ENCODE data around the gene DCTN3.

DNA sequence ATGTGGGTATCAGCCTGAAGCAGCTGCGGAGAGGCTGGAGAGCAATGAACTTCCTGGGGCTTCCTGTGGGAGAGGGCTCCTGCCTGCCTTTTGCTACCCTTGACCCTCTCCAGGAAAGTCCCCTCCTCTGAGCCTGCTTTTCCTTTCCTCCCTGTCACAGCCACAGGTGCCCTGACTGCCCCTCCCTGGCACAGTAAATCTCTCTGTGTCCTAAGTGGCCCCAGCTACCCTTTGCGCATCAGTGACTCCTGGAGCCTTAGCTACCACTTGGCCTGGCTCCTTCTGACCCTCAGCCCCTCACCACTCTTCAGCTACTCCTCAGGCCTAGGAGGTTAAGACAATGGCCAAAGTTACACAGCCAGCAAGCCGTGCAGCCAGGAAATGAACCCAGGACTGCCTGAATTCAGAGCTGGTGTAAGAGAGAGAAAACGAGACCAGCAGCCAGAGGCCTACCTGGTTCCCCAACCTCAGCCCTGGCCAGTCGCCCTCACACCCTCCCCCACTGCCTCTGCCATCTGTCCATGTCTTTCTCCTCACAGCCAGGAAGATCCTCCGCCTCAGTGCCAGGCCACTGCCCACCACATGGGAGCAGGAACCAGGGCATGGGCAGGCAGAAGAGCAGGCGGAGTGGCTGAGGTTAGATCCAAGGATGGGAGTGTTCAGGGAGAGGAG lies 49.4 kb downstream of the DCTN3 start:
- TF ChIP-seq EZH2phosphoT487 (IDR thresholded peaks at IDR 0.05; ENCODE audit: unreplicated experiment) (no peak), POLR2AphosphoS5 (IDR thresholded peaks at IDR 0.05; ENCODE audit: low read depth) (no peak), EZH2 (IDR thresholded peaks at IDR 0.05; ENCODE audit: low read depth, unreplicated experiment) (no peak), CREB1 (CRISPR knock-in tag; IDR thresholded peaks at IDR 0.05; ENCODE audit: low read depth) (no peak)
- TF ChIP-seq, protein P1, sequence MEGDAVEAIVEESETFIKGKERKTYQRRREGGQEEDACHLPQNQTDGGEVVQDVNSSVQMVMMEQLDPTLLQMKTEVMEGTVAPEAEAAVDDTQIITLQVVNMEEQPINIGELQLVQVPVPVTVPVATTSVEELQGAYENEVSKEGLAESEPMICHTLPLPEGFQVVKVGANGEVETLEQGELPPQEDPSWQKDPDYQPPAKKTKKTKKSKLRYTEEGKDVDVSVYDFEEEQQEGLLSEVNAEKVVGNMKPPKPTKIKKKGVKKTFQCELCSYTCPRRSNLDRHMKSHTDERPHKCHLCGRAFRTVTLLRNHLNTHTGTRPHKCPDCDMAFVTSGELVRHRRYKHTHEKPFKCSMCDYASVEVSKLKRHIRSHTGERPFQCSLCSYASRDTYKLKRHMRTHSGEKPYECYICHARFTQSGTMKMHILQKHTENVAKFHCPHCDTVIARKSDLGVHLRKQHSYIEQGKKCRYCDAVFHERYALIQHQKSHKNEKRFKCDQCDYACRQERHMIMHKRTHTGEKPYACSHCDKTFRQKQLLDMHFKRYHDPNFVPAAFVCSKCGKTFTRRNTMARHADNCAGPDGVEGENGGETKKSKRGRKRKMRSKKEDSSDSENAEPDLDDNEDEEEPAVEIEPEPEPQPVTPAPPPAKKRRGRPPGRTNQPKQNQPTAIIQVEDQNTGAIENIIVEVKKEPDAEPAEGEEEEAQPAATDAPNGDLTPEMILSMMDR (conservative IDR thresholded peaks at IDR 0.05; ENCODE audit: low read depth in 2 of 2), result no peak
- TF ChIP-seq, protein P2, sequence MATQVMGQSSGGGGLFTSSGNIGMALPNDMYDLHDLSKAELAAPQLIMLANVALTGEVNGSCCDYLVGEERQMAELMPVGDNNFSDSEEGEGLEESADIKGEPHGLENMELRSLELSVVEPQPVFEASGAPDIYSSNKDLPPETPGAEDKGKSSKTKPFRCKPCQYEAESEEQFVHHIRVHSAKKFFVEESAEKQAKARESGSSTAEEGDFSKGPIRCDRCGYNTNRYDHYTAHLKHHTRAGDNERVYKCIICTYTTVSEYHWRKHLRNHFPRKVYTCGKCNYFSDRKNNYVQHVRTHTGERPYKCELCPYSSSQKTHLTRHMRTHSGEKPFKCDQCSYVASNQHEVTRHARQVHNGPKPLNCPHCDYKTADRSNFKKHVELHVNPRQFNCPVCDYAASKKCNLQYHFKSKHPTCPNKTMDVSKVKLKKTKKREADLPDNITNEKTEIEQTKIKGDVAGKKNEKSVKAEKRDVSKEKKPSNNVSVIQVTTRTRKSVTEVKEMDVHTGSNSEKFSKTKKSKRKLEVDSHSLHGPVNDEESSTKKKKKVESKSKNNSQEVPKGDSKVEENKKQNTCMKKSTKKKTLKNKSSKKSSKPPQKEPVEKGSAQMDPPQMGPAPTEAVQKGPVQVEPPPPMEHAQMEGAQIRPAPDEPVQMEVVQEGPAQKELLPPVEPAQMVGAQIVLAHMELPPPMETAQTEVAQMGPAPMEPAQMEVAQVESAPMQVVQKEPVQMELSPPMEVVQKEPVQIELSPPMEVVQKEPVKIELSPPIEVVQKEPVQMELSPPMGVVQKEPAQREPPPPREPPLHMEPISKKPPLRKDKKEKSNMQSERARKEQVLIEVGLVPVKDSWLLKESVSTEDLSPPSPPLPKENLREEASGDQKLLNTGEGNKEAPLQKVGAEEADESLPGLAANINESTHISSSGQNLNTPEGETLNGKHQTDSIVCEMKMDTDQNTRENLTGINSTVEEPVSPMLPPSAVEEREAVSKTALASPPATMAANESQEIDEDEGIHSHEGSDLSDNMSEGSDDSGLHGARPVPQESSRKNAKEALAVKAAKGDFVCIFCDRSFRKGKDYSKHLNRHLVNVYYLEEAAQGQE (IDR thresholded peaks at IDR 0.05; ENCODE audit: unreplicated experiment), result no peak
- TF ChIP-seq, protein P3, sequence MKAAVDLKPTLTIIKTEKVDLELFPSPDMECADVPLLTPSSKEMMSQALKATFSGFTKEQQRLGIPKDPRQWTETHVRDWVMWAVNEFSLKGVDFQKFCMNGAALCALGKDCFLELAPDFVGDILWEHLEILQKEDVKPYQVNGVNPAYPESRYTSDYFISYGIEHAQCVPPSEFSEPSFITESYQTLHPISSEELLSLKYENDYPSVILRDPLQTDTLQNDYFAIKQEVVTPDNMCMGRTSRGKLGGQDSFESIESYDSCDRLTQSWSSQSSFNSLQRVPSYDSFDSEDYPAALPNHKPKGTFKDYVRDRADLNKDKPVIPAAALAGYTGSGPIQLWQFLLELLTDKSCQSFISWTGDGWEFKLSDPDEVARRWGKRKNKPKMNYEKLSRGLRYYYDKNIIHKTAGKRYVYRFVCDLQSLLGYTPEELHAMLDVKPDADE (IDR thresholded peaks at IDR 0.05), result no peak

Data from GM23338 (cell line).